GM13976 (cell line): ENCODE data around the gene IL4R.

Experiments used
- DNase-seq: peaks from one replicate; pipeline ENCODE4 v3.0.0; 2012; ENCODE audit warnings: low spot score
- in situ Hi-C: fragments of 300-500 bp; cut with MboI; formaldehyde crosslinking; loops from one replicate; pipeline ENCODE4 v1.12.0; 2022; ENCODE audit warnings: low sequenced_read_pairs, mixed read lengths, inconsistent platforms; ENCODE audit not compliant: unreplicated experiment
- TF ChIP-seq, protein P1 (sequence below): IDR thresholded peaks from 2 replicates; pipeline ENCODE4 v1.5.1; 2012; ENCODE audit warnings: borderline replicate concordance, mild to moderate bottlenecking; ENCODE audit not compliant: insufficient read depth; ENCODE audit errors: extremely low read depth, missing control alignments, control extremely low read depth

IL4R gene

DNA sequence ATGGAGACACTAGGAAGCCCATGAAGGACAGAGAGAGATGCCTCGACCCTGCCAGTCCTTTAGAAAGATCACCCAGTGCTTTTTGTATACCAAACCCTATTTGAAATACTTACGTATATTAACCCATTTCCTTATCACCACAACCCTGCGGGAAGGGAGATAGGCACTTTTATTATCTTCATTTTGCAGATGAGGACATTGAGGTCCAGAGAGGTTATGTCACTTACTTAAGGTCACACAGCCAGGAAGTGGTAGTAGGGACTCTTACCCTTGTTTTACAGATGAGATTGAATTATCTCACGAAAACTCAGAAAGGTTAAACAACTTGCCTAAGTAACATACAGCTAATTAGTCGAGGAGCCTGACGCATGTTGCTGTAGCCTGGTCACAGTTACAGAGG is 38.2 kb downstream of the IL4R start:
- in situ Hi-C loops: no loop called here
- DNase-seq: no peak
- TF ChIP-seq, protein P1, sequence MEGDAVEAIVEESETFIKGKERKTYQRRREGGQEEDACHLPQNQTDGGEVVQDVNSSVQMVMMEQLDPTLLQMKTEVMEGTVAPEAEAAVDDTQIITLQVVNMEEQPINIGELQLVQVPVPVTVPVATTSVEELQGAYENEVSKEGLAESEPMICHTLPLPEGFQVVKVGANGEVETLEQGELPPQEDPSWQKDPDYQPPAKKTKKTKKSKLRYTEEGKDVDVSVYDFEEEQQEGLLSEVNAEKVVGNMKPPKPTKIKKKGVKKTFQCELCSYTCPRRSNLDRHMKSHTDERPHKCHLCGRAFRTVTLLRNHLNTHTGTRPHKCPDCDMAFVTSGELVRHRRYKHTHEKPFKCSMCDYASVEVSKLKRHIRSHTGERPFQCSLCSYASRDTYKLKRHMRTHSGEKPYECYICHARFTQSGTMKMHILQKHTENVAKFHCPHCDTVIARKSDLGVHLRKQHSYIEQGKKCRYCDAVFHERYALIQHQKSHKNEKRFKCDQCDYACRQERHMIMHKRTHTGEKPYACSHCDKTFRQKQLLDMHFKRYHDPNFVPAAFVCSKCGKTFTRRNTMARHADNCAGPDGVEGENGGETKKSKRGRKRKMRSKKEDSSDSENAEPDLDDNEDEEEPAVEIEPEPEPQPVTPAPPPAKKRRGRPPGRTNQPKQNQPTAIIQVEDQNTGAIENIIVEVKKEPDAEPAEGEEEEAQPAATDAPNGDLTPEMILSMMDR: no peak

GRCh38 chr16:27353853-27354252 is 40.1 kb downstream of the IL4R start:
- in situ Hi-C loops: no loop called here
- TF ChIP-seq, protein P1: no peak
- no peak for DNase-seq

- in situ Hi-C loops: no loop called here
- TF ChIP-seq, protein P1: peak; percentile 7
- DNase-seq: no peak
These were observed 41.8 kb downstream of the IL4R start for GRCh38 chr16:27355610-27356009.

DNA sequence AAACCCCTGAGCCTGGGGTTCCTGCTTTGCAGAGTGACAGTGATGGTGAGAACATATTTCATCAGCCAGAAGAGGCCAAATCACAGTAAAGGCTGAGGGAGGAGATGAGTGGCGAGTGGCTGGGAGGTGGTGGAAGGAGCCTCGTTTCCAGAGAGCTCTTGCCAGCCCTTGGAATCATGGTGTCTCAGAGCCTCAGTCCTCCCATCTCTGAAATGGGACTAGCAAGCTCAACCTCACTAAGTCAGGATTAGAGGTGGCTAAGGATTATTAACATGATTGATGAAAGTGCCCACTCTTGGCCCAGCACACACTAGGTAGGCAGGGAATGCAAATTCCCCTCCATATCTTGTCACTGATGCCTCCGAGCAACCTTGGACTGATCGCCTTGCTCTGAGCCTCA is 43.0 kb downstream of the IL4R start:
- DNase-seq: no peak
- TF ChIP-seq, protein P1: no peak
- in situ Hi-C loops: no loop called here

- no peak for DNase-seq
- in situ Hi-C loops: no loop called here
- TF ChIP-seq, protein P1: no peak
These were observed 45.3 kb downstream of the IL4R start for GRCh38 chr16:27359051-27359450.

DNA sequence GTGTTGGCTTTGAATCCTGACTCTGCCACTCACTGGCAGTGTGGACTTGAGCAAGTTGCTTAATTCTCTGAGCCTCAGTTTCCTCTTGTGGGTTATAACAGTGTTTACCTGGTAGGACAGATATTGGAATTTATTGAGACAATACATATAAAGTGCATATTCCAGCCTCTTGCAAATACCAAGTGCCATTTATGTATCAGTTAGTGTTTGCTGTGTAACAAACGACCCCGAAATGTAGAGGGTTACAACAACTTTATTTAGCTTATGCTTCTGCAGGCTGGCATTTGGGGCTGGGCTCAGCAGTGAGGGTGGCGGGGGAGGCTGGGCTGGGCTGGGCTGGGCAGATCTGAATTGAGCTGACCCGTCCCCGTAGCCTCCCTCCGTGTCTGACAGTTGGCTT is 45.8 kb downstream of the IL4R start:
- in situ Hi-C loops: loop anchor here (10.0 kb wide), 1 partner anchor 125 kb away; no protein-coding TSS in a partner anchor
- TF ChIP-seq, protein P1: no peak
- DNase-seq: no peak

GRCh38 chr16:27361987-27362386 is 48.2 kb downstream of the IL4R start:
- TF ChIP-seq, protein P1: no peak
- DNase-seq: no peak
- in situ Hi-C loops: loop anchor here (10.0 kb wide), 1 partner anchor 127 kb away; no protein-coding TSS in a partner anchor
